A549 (cell line): ENCODE results near the gene EPOP.
"Not testable (repeated sequence)": the region's sequence is repeated elsewhere in the genome, so short reads cannot be mapped to it uniquely, and the experiment has no call there.

Experiments
- CBX2 ChIP-seq: fragments of 200-600 bp; sonication (generic); IDR thresholded peaks from 2 replicates; pipeline ENCODE4 v1.6.1; 2016; ENCODE audit warnings: low read depth, mild to moderate bottlenecking, borderline replicate concordance
- POLR2A ChIP-seq: IDR thresholded peaks from 2 replicates; pipeline ENCODE4 v1.6.1; 2012; ENCODE audit warnings: mild to moderate bottlenecking, low read length
- POLR2AphosphoS2 ChIP-seq: conservative IDR thresholded peaks from 2 replicates; pipeline ENCODE4 v1.6.1; 2012; ENCODE audit warnings: low read length, improper control_type of control experiment, inconsistent platforms
- REST ChIP-seq: fragments of 200-600 bp; sonication (generic); IDR thresholded peaks from 2 replicates; pipeline ENCODE4 v1.6.1; 2016; ENCODE audit warnings: antibody characterized with exemption, mild to moderate bottlenecking, moderate library complexity
- RFX5 ChIP-seq: fragments of 450-650 bp; IDR thresholded peaks from 2 replicates; pipeline ENCODE4 v1.7.1; 2014; ENCODE audit warnings: antibody characterized with exemption, mild to moderate bottlenecking, moderate library complexity
- SMC3 ChIP-seq: fragments of >200 bp; sonication (Bioruptor Twin); formaldehyde crosslinking; IDR thresholded peaks from 3 replicates; pipeline ENCODE4 v1.6.1; 2018; ENCODE audit warnings: inconsistent platforms
- TF ChIP-seq, protein P1 (sequence below): fragments of >200 bp; sonication (Bioruptor Twin); formaldehyde crosslinking; IDR thresholded peaks from 3 replicates; pipeline ENCODE4 v1.5.1; 2016

DNA sequence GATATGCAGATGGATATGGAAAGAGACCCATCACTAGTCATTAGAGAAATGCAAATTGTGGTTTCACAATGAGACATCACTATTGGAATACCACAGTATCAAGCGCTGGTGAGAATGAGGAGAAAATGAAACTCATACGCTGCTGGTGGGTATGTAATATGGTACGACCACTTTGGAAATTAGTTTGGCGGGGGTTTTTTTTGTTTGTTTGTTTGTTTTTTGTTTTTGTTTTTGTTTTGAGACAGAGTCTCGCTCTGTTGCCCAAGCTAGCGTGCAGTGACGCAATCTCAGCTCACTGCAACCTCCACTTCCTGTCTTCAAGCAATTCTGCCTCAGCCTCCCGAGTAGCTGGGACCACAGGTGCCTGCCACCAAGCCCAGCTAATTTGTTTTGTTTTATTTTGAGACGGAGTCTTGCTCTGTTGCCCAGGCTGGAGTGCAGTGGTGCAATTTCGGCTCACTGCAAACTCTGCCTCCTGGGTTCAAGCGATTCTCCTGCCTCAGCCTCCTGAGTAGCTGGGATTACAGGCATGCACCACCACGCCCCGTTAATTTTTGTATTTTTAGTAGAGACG is 49.9 kb downstream of the EPOP start:
- not testable (repeated sequence) for TF ChIP-seq POLR2A, POLR2AphosphoS2, RFX5, REST, CBX2, SMC3
- TF ChIP-seq, protein P1, sequence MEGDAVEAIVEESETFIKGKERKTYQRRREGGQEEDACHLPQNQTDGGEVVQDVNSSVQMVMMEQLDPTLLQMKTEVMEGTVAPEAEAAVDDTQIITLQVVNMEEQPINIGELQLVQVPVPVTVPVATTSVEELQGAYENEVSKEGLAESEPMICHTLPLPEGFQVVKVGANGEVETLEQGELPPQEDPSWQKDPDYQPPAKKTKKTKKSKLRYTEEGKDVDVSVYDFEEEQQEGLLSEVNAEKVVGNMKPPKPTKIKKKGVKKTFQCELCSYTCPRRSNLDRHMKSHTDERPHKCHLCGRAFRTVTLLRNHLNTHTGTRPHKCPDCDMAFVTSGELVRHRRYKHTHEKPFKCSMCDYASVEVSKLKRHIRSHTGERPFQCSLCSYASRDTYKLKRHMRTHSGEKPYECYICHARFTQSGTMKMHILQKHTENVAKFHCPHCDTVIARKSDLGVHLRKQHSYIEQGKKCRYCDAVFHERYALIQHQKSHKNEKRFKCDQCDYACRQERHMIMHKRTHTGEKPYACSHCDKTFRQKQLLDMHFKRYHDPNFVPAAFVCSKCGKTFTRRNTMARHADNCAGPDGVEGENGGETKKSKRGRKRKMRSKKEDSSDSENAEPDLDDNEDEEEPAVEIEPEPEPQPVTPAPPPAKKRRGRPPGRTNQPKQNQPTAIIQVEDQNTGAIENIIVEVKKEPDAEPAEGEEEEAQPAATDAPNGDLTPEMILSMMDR: not testable (repeated sequence)
